Measurements from ENCODE around the gene PRKD1.

- TF ChIP-seq EGR1 (IDR thresholded peaks at IDR 0.05; ENCODE audit: borderline replicate concordance in 1 of 2, low read depth in 2 of 2, low read length in 2 of 2) (no peak), CTCF (IDR thresholded peaks at IDR 0.05 in 2 of 3, conservative IDR thresholded peaks at IDR 0.05 in 1 of 3; ENCODE audit: control insufficient read depth in 2 of 3, extremely low read depth in 1 of 3, insufficient read depth in 1 of 3, low read depth in 3 of 3, low read length in 3 of 3) (no peak), RB1 (IDR thresholded peaks at IDR 0.05; ENCODE audit: borderline replicate concordance) (no peak), SRF (IDR thresholded peaks at IDR 0.05; ENCODE audit: low read depth in 2 of 2, low read length in 2 of 2) (no peak), POLR2AphosphoS5 (IDR thresholded peaks at IDR 0.05; ENCODE audit: low read length) (no peak), GABPA (IDR thresholded peaks at IDR 0.05; ENCODE audit: low read depth) (no peak), POLR2A (IDR thresholded peaks at IDR 0.05; ENCODE audit: low read depth, low read length) (no peak), RFX5 (IDR thresholded peaks at IDR 0.05; ENCODE audit: low read depth, low read length) (no peak), EZH2 (IDR thresholded peaks at IDR 0.05; ENCODE audit: borderline replicate concordance, control insufficient read depth, low read depth, low read length) (no peak)
Observed at GRCh38 chr14:29687866-29688265, 239.8 kb downstream of the PRKD1 start.
